Esophagus muscularis mucosa (tissue), 3 donors: ENCODE data around the gene CTNNA3.

Experiments used
- POLR2A ChIP-seq: fragments of 450-650 bp; IDR thresholded peaks from one replicate; pipeline ENCODE4 v1.6.1; 2017; ENCODE audit warnings: antibody characterized with exemption, moderate library complexity, mild to moderate bottlenecking, low read depth
- TF ChIP-seq, protein P1 (sequence below), 3 experiments: fragments of 200-600 bp in 2 of 3; fragments of 450-650 bp in 1 of 3; sonication (generic) in 2 of 3; IDR thresholded peaks; one replicate each; pipeline ENCODE4 v1.5.1; 2017 to 2019; ENCODE audit warnings: antibody characterized with exemption in 3 of 3, mild to moderate bottlenecking in 2 of 3, moderate library complexity in 1 of 3

GRCh38 chr10:67222934-67223333 lies 473.1 kb downstream of the CTNNA3 start:
- TF ChIP-seq, protein P1, sequence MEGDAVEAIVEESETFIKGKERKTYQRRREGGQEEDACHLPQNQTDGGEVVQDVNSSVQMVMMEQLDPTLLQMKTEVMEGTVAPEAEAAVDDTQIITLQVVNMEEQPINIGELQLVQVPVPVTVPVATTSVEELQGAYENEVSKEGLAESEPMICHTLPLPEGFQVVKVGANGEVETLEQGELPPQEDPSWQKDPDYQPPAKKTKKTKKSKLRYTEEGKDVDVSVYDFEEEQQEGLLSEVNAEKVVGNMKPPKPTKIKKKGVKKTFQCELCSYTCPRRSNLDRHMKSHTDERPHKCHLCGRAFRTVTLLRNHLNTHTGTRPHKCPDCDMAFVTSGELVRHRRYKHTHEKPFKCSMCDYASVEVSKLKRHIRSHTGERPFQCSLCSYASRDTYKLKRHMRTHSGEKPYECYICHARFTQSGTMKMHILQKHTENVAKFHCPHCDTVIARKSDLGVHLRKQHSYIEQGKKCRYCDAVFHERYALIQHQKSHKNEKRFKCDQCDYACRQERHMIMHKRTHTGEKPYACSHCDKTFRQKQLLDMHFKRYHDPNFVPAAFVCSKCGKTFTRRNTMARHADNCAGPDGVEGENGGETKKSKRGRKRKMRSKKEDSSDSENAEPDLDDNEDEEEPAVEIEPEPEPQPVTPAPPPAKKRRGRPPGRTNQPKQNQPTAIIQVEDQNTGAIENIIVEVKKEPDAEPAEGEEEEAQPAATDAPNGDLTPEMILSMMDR (IDR thresholded peaks at IDR 0.05), result no peak
- no peak for TF ChIP-seq POLR2A
